ENCODE results near the gene LRRC43. TPM values are rescaled to one million over a fixed set of nuclear protein-coding genes. Genes with fewer than 3 reads are reported as not detected.

The LRRC43 gene
- total RNA-seq, 1 experiment from 2014 or later: 0.34 TPM

DNA sequence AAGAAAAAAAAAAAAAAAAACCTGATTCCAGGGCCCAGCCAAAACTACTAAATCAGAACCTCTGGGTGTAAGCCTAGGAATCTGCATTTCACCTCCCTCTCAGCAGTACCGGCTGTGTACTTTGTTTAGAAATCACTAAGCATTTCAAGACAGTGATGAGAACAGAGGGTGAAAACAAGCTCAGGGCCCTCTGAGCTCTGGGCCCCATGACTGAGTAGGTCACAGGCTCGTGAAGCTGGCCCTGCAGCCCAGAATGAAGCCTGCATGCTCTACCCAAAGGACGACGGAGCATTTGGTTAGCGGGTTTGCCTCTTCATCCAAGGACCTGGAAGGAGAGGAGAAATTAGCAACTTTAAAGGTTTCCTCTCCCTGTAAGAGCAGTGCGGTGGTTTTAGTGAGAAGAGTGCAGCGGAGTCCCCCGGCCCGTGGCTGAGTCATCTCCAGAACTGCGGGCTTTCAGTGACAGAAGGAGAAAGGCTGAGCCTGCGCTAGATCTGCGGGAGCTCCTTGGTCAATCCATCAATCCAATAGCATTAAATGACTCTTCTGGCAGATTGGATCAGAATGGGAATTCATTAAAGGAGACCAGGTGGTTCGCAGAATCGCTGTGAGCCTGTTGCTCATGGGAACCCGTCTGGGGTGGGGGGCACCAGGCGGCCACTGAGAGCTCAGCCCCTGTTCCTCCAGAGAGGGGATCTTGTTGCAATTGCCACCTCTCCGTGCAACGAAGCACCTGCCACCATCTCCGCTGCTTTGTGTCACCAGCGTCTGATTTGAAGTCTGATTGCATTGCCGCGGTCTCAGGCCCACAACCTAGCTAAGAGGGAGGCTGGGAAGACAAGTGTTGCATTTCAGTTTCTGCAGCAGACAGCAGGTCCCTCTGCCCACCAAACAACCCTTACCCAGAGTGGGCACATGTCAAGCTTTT lies 16.2 kb upstream of the LRRC43 start:
- Mint-ChIP-seq H3K9me3 (ENCODE audit: unreplicated experiment) (no peaks in the 10 kb centered on the region), H3K27ac (ENCODE audit: unreplicated experiment) (no peak overlapping the region), H3K36me3 (ENCODE audit: insufficient read depth, unreplicated experiment) (no peaks in the 10 kb centered on the region), H3K27me3 (ENCODE audit: insufficient read depth, unreplicated experiment) (no peaks in the 10 kb centered on the region), H3K4me3 (ENCODE audit: unreplicated experiment) (no peak overlapping the region), H3K4me1 (ENCODE audit: low read depth, unreplicated experiment) (no peaks in the 10 kb centered on the region)
- no peak for DNase-seq
- ChIA-PET CTCF (interaction anchor here (0.6 kb wide), 1 partner anchor 60 kb away, joined by 3 read pairs; no protein-coding TSS in a partner anchor), POLR2A (no interaction called here)
- Histone ChIP-seq H3K4me3 (ENCODE audit: low read depth, low read length) (no peak overlapping the region), H3K4me1 (no peaks in the 10 kb centered on the region; the same call in 1 of the 2 replicates), H3K36me3 (ENCODE audit: control insufficient read depth, insufficient read depth, low read length) (no peaks in the 10 kb centered on the region), H3K27me3 (replicated peaks; ENCODE audit: control insufficient read depth, insufficient read depth, low read length) (no peaks in the 10 kb centered on the region), H3K9me3 (no peaks in the 10 kb centered on the region)
- intact Hi-C loops (cut with micrococcal nuclease; ENCODE audit: unreplicated experiment): no loop called here
- TF ChIP-seq CTCF (IDR thresholded peaks at IDR 0.05; ENCODE audit: insufficient read depth in 1 of 2, low read depth in 1 of 2, low read length in 1 of 2, severe bottlenecking in 1 of 2, unreplicated experiment in 1 of 2): no peak
- BruUV-seq (replicated peaks): no TSS peak

- BruUV-seq (replicated peaks): no TSS peak
These were observed 15.5 kb upstream of the LRRC43 start for GRCh38 chr12:122167356-122167925.

More at GRCh38 chr12:122167356-122167925, 15.5 kb upstream of the LRRC43 start:
- no peaks in the 10 kb centered on the region for H3K36me3 ChIP-seq (ENCODE audit: control insufficient read depth, insufficient read depth, low read length)
- H3K36me3 Mint-ChIP-seq (ENCODE audit: insufficient read depth, unreplicated experiment): no peaks in the 10 kb centered on the region
- H3K9me3 ChIP-seq: no peaks in the 10 kb centered on the region
- no peaks in the 10 kb centered on the region for H3K9me3 Mint-ChIP-seq (ENCODE audit: unreplicated experiment)
- H3K4me3 ChIP-seq (ENCODE audit: low read depth, low read length): no peak overlapping the region
- intact Hi-C loops (cut with micrococcal nuclease; ENCODE audit: unreplicated experiment): no loop called here
- H3K27me3 Mint-ChIP-seq (ENCODE audit: insufficient read depth, unreplicated experiment): no peaks in the 10 kb centered on the region
- ChIA-PET CTCF (interaction anchor here (0.6 to 1.0 kb wide), 3 partner anchors 20 to 59 kb away, joined by 3 to 4 read pairs (median 3); no protein-coding TSS in a partner anchor), POLR2A (no interaction called here)
- no peak for TF ChIP-seq CTCF (IDR thresholded peaks at IDR 0.05; ENCODE audit: insufficient read depth in 1 of 2, low read depth in 1 of 2, low read length in 1 of 2, severe bottlenecking in 1 of 2, unreplicated experiment in 1 of 2)
- no peak overlapping the region for H3K4me3 Mint-ChIP-seq (ENCODE audit: unreplicated experiment)
- DNase-seq: no peak
- no peaks in the 10 kb centered on the region for H3K27me3 ChIP-seq (replicated peaks; ENCODE audit: control insufficient read depth, insufficient read depth, low read length)
- no peak overlapping the region for H3K27ac Mint-ChIP-seq (ENCODE audit: unreplicated experiment)
- H3K4me1 ChIP-seq: no peaks in the 10 kb centered on the region; the same call in 1 of the 2 replicates
- H3K4me1 Mint-ChIP-seq (ENCODE audit: low read depth, unreplicated experiment): no peaks in the 10 kb centered on the region
